AG20443 (cell line): ENCODE results near the gene BPTF.
"Not testable (repeated sequence)": the region's sequence is repeated elsewhere in the genome, so short reads cannot be mapped to it uniquely, and the experiment has no call there.

Experiments used
- DNase-seq: peaks from one replicate; pipeline ENCODE4 v3.0.0; 2012; ENCODE audit warnings: low spot score, mixed read lengths

Gene BPTF

GRCh38 chr17:67833134-67833533 is 7.8 kb downstream of the BPTF start:
- no peak for DNase-seq

- DNase-seq: no peak
Measured at GRCh38 chr17:67833946-67834631, 8.8 kb downstream of the BPTF start.

GRCh38 chr17:67834634-67835033 is 9.3 kb downstream of the BPTF start:
- DNase-seq: no peak

- DNase-seq: no peak
Measured at GRCh38 chr17:67836205-67836987, 11.1 kb downstream of the BPTF start.

- no peak for DNase-seq
Measured at GRCh38 chr17:67837965-67838364, 12.7 kb downstream of the BPTF start.

- DNase-seq: no peak
Measured at GRCh38 chr17:67838538-67838937, 13.2 kb downstream of the BPTF start.

GRCh38 chr17:67841992-67842391 is 16.7 kb downstream of the BPTF start:
- no peak for DNase-seq

GRCh38 chr17:67842648-67843047 is 17.3 kb downstream of the BPTF start:
- DNase-seq: no peak

- no peak for DNase-seq
Measured at GRCh38 chr17:67845374-67845773, 20.1 kb downstream of the BPTF start.

GRCh38 chr17:67848189-67848588 is 22.9 kb downstream of the BPTF start:
- not testable (repeated sequence) for DNase-seq

- not testable (repeated sequence) for DNase-seq
Measured at GRCh38 chr17:67848846-67849245, 23.5 kb downstream of the BPTF start.

GRCh38 chr17:67850991-67851631 is 25.8 kb downstream of the BPTF start:
- no peak for DNase-seq

GRCh38 chr17:67853703-67854102 is 28.4 kb downstream of the BPTF start:
- no peak for DNase-seq

- DNase-seq: no peak
Measured at GRCh38 chr17:67854378-67854777, 29.1 kb downstream of the BPTF start.

GRCh38 chr17:67855504-67856324 is 30.4 kb downstream of the BPTF start:
- DNase-seq: no peak

GRCh38 chr17:67856402-67856801 is 31.1 kb downstream of the BPTF start:
- DNase-seq: not testable (repeated sequence)

- DNase-seq: no peak
Measured at GRCh38 chr17:67862614-67863217, 37.4 kb downstream of the BPTF start.

- DNase-seq: no peak
Measured at GRCh38 chr17:67863624-67864247, 38.4 kb downstream of the BPTF start.

- DNase-seq: no peak
Measured at GRCh38 chr17:67865438-67865837, 40.1 kb downstream of the BPTF start.

- no peak for DNase-seq
Measured at GRCh38 chr17:67867591-67867990, 42.3 kb downstream of the BPTF start.

GRCh38 chr17:67868176-67868575 is 42.9 kb downstream of the BPTF start:
- DNase-seq: no peak
